DMS 273 (cell line): ENCODE results near the gene COL27A1.

Experiments used
- DNase-seq: peaks from one replicate; lab custom pipeline; 2025; ENCODE audit not compliant: unreplicated experiment; lab: John Stamatoyannopoulos, UW

COL27A1 gene

GRCh38 chr9:114299286-114300152 is 144.2 kb downstream of the COL27A1 start:
- no peak for DNase-seq

GRCh38 chr9:114300153-114300845 is 145.0 kb downstream of the COL27A1 start:
- DNase-seq, result no peak

- DNase-seq, result no peak
These were observed 145.8 kb downstream of the COL27A1 start for GRCh38 chr9:114300846-114301797.

- no peak for DNase-seq
These were observed 146.6 kb downstream of the COL27A1 start for GRCh38 chr9:114301798-114302565.

- DNase-seq, result no peak
These were observed 147.4 kb downstream of the COL27A1 start for GRCh38 chr9:114302727-114303126.

GRCh38 chr9:114303571-114303970 is 148.2 kb downstream of the COL27A1 start:
- no peak for DNase-seq

GRCh38 chr9:114303977-114304376 is 148.6 kb downstream of the COL27A1 start:
- peak; percentile 27 for DNase-seq

GRCh38 chr9:114304416-114305188 is 149.3 kb downstream of the COL27A1 start:
- no peak for DNase-seq

GRCh38 chr9:114307899-114308267 is 152.5 kb downstream of the COL27A1 start:
- DNase-seq, result no peak

GRCh38 chr9:114308361-114308950 is 153.1 kb downstream of the COL27A1 start:
- no peak for DNase-seq

- no peak for DNase-seq
These were observed 153.8 kb downstream of the COL27A1 start for GRCh38 chr9:114309096-114309495.

- no peak for DNase-seq
These were observed 155.4 kb downstream of the COL27A1 start for GRCh38 chr9:114310471-114311450.

- DNase-seq, result no peak
These were observed 156.5 kb downstream of the COL27A1 start for GRCh38 chr9:114311571-114312512.

GRCh38 chr9:114312513-114312875 is 157.2 kb downstream of the COL27A1 start:
- no peak for DNase-seq

GRCh38 chr9:114313186-114313585 is 157.8 kb downstream of the COL27A1 start:
- no peak for DNase-seq

GRCh38 chr9:114314256-114314867 is 159.0 kb downstream of the COL27A1 start:
- DNase-seq, result peak; percentile 74
